IgD-negative memory B cell (primary cell): ENCODE measurements around the gene SLC26A3. TPM values are rescaled to one million over a fixed set of nuclear protein-coding genes. Genes with fewer than 3 reads are reported as not detected.

Experiments
- H3K27ac Mint-ChIP-seq, 3 donors: one replicate each; pipeline ENCODE4 v1.8.0; 2020 to 2022; ENCODE audit warnings: mild to moderate bottlenecking in 3 of 3, mixed read lengths in 3 of 3, moderate library complexity in 1 of 3
- H3K27me3 Mint-ChIP-seq: one replicate; pipeline ENCODE4 v1.8.0; 2021; ENCODE audit warnings: mixed read lengths
- H3K36me3 Mint-ChIP-seq: one replicate; pipeline ENCODE4 v1.8.0; 2020; ENCODE audit warnings: mild to moderate bottlenecking, mixed read lengths
- H3K4me1 Mint-ChIP-seq, 3 donors: one replicate each; pipeline ENCODE4 v1.8.0; 2020 to 2022; ENCODE audit warnings: mixed read lengths in 3 of 3, mild to moderate bottlenecking in 1 of 3
- H3K4me3 Mint-ChIP-seq, 4 donors: one replicate each; pipeline ENCODE4 v1.8.0; 2020 to 2022; ENCODE audit warnings: mild to moderate bottlenecking in 4 of 4, mixed read lengths in 4 of 4, moderate library complexity in 3 of 4
- H3K9me3 Mint-ChIP-seq, 3 donors: one replicate each; pipeline ENCODE4 v1.8.0; 2020 to 2021; ENCODE audit warnings: mixed read lengths in 3 of 3, mild to moderate bottlenecking in 1 of 3
- polyA plus RNA-seq: library from polyadenylated mRNA; unstranded; fragments of 300-500 nt; fragmentation: Illumina TruSeq; gene quantifications from one replicate; pipeline ENCODE4 v1.2.3, GENCODE V29; 2021

The SLC26A3 gene
- polyA plus RNA-seq, 1 donor from 2014 or later = not detected

DNA sequence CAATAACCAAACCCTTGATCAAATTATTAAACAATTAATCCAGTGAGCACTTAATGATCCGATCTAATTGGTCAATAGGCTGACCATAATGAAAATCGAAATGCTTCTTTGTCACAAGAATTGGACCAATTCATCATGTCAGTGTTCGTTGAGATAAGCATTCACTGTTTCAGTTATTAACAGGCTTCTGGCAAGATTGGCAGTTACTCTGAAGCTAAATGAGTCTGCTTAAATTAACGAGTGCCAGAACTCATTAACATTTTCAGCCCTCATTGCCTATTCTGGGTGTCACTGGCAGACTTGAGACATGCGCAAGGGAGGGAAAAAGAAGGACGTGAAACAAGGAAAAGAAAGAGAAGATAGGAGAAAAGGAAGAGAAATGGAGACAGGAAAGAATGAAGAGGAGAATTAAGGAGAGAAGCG lies 30.7 kb upstream of the SLC26A3 start:
- Mint-ChIP-seq H3K27ac (no peak overlapping the region), H3K4me3 (no peak overlapping the region), H3K9me3 (no peaks in the 10 kb centered on the region), H3K27me3 (peaks cover 6% of the 10 kb centered on the region), H3K4me1 (no peaks in the 10 kb centered on the region), H3K36me3 (no peaks in the 10 kb centered on the region)

DNA sequence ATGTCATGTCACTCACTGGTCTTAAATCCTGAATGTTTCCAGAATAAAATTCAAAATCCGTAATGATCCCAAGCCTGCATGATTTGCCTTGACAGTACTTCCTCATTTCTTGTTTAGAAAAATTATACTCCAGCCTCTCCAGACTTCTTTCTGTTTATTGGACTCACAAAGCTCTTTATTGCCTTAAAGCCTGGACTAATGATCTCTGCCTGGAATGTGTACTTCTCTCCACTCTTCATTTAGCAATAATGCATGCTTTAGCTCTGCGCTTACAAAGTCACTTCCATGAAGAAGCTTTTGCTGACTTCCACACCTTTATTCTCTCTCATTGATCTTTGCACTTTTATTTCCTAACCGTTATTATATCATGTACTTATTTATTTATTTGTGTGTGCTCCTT lies 27.4 kb upstream of the SLC26A3 start:
- Mint-ChIP-seq H3K4me1 (no peaks in the 10 kb centered on the region), H3K27ac (no peak overlapping the region), H3K27me3 (no peaks in the 10 kb centered on the region), H3K4me3 (no peak overlapping the region), H3K36me3 (no peaks in the 10 kb centered on the region), H3K9me3 (peaks cover 0 to 2% (median under 1%) of the 10 kb centered on the region in 3 donors)

DNA sequence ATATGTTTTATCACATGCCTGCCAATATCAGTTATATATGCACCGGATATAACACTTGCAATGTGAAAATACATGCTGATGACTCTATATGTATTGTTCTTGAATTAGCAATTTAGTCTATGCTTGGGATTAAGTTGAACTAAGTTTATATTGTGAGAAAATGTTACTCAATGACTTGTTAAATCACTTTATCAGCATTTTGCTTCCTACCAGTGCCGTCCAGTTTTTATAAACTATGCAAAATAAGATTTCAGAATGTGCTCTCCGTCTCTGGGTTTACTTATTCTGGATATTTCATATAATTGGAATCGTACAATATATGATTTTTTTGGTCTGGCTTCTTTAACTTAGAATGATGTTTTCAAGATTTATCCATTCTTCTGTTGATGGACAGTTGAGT lies 25.5 kb upstream of the SLC26A3 start:
- no peak overlapping the region for H3K4me3 Mint-ChIP-seq
- H3K27ac Mint-ChIP-seq = no peak overlapping the region
- no peaks in the 10 kb centered on the region for H3K27me3 Mint-ChIP-seq
- H3K9me3 Mint-ChIP-seq = peaks cover 0 to 9% (median 8%) of the 10 kb centered on the region in 3 donors
- no peaks in the 10 kb centered on the region for H3K4me1 Mint-ChIP-seq
- no peaks in the 10 kb centered on the region for H3K36me3 Mint-ChIP-seq

DNA sequence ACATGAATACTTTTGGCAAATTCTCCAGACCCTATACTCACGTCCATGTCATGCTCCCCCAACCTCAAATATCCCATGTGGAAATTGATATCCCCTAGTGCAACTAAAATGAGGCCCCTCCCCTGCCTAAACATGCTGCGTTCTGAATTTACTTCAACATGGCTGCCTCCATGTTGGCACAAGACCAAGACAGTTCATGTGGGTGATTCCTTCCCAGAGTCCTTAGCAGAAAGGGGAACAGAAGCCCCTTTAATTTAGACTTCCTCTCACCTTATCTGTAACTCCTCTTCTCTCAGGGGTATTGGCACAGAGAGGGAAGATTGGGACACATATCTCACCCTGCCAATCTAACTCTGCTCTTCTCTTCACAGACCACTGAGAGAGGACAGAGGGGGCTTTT lies 24.5 kb upstream of the SLC26A3 start:
- H3K36me3 Mint-ChIP-seq = no peaks in the 10 kb centered on the region
- no peak overlapping the region for H3K4me3 Mint-ChIP-seq
- H3K27ac Mint-ChIP-seq = no peak overlapping the region
- H3K27me3 Mint-ChIP-seq = no peaks in the 10 kb centered on the region
- peaks cover 0 to 9% (median 8%) of the 10 kb centered on the region in 3 donors for H3K9me3 Mint-ChIP-seq
- no peaks in the 10 kb centered on the region for H3K4me1 Mint-ChIP-seq

DNA sequence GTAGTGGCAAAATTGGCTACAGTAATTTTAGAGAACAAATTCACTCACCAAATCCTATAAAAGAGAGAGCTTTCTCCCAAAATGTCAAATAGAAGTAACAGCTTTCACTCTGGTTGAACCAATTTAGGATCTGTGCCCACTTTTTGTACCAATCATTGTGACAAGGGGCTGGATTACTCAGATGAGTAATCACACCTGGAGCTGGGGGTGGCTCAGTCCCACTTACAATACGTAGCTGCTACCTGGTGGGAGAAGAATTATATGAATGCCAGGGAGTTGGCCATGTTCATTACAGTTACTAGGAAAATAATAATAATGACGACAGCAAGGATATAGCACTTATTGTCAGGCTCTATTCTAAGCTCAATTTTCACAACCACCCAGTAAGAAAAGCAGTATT lies 23.4 kb upstream of the SLC26A3 start:
- Mint-ChIP-seq H3K4me1 (no peaks in the 10 kb centered on the region), H3K9me3 (peaks cover 0 to 9% (median 8%) of the 10 kb centered on the region in 3 donors), H3K27ac (no peak overlapping the region), H3K27me3 (no peaks in the 10 kb centered on the region), H3K4me3 (no peak overlapping the region), H3K36me3 (no peaks in the 10 kb centered on the region)

DNA sequence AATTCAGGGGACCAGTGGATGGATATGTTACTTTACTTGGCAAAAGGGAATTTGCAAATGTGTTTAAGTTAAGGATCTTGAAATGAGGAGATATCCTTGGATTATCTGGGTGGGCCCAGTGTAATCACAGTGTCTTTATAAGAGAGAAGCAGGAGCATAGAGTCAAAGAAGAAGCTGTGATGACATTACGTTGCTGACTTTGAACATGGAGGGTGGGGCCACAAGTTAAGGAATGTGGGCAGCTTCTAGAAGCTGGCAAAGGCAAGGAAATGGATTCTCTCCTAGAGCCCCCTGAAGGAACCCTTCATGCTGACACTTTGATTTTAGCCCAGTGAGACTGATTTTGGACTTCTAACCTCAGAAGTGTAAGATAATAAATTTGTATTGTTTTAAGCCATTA lies 21.8 kb upstream of the SLC26A3 start:
- Mint-ChIP-seq H3K27ac (no peak overlapping the region), H3K4me3 (no peak overlapping the region), H3K36me3 (no peaks in the 10 kb centered on the region), H3K27me3 (no peaks in the 10 kb centered on the region), H3K9me3 (peaks cover 0 to 9% (median 8%) of the 10 kb centered on the region in 3 donors), H3K4me1 (no peaks in the 10 kb centered on the region)

DNA sequence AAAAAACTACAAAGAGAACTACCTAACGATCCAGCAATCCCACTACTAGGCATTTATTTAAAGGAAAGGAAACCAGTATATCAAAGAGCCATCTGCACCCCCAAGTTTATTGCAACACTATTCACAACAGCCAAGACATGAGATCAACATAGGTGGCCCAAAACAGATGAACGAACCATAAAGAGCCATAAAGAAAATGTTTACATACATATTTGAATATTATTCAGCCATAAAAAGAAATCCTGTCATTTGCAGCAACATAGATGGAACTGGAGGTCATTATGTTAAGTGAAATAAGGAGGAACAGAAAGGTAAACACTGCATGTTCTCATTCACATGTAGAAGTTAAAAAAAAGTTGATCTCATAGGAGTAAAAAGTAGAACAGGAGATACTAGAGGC lies 15.6 kb upstream of the SLC26A3 start:
- Mint-ChIP-seq H3K9me3 (no peaks in the 10 kb centered on the region), H3K27me3 (peaks cover 14% of the 10 kb centered on the region), H3K36me3 (no peaks in the 10 kb centered on the region), H3K4me1 (peaks cover 0 to 2% (median 0%) of the 10 kb centered on the region in 3 donors), H3K27ac (no peak overlapping the region), H3K4me3 (no peak overlapping the region)

DNA sequence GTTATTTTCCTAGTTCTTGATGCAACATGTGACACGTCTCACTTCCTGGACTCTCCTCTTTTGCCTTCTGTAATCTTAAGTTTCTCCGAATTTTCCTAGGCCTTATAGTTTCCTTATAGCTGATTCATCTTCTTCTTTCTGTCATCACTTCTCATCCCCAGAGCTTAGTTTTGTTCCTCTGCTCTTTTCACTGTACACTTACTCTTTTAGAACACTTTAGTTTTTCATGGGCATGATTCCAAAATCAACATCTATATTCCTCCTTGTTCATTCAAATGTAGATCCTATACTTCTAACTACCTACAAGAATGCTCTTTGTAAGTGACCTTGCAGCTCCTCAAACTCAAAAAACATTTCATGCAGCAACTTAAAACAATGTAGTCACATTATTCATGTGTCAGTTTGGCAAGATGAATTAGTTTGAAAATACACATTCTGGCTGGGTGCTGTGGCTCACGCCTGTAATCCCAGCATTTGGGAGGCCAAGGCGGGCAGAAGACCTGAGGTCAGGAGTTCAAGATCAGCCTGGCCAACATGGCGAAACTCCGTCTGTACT lies 13.1 kb upstream of the SLC26A3 start:
- no peak overlapping the region for H3K4me3 Mint-ChIP-seq
- no peaks in the 10 kb centered on the region for H3K36me3 Mint-ChIP-seq
- no peaks in the 10 kb centered on the region for H3K9me3 Mint-ChIP-seq
- H3K27me3 Mint-ChIP-seq = peaks cover 18% of the 10 kb centered on the region
- H3K27ac Mint-ChIP-seq = peak overlapping the region in 1 of 3 donors; percentile 1
- H3K4me1 Mint-ChIP-seq = peaks cover 0 to 2% (median 0%) of the 10 kb centered on the region in 3 donors

DNA sequence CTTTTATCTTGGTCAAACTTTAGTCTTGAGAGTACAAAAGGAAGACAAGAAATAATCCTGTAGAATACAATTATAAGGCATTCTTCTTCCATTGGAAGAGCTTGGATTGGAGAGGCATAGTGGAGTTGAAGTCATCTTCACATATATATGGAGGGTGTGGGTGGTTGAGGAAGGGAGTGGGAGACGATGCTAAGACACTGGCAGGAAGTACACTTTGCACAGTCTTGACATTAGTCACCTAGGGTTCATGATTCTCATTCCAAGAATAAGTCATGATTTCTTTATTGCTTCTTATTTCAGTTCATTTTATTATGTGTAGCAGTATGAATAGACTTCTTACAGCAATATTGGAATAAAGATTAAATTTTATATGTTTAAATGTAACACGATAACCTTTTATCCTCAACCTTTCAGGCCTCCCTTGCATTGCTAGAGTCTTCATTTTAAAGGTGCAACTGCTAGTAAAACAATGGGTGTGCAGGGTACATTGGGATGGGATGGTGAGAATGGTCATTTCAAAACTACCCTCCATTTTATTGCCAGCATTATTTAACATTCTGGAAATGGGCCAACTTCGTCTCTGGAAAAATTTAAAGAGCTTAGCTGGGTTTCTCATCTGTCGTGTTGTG lies 12.3 kb upstream of the SLC26A3 start:
- H3K4me3 Mint-ChIP-seq = no peak overlapping the region
- H3K36me3 Mint-ChIP-seq = no peaks in the 10 kb centered on the region
- no peaks in the 10 kb centered on the region for H3K9me3 Mint-ChIP-seq

DNA sequence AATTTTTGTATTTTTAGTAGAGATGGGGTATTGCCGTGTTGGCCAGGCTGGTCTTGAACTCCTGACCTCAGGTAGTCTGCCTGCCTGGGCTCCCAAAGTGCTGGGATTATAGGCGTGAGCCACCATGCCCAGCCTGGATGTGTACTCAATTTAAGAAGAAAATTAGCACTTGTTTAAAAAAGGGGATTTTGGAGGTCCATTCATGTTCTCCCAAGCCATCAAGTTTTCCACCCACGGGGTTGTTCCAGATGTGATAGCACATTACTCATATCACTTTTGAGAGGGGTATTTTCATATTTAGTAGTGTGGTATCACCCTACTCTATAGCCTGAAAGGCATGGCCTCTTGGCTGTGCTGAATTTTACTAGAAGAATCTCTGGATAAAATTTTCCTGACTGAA lies 10.5 kb upstream of the SLC26A3 start:
- no peaks in the 10 kb centered on the region for H3K9me3 Mint-ChIP-seq
- no peaks in the 10 kb centered on the region for H3K4me1 Mint-ChIP-seq
- no peak overlapping the region for H3K27ac Mint-ChIP-seq
- peaks cover 18% of the 10 kb centered on the region for H3K27me3 Mint-ChIP-seq
- no peaks in the 10 kb centered on the region for H3K36me3 Mint-ChIP-seq
- H3K4me3 Mint-ChIP-seq = no peak overlapping the region

More for the DNA sequence above, 12.3 kb upstream of the SLC26A3 start:
- peaks cover 18% of the 10 kb centered on the region for H3K27me3 Mint-ChIP-seq
- peaks cover 0 to 2% (median 0%) of the 10 kb centered on the region in 3 donors for H3K4me1 Mint-ChIP-seq
- no peak overlapping the region for H3K27ac Mint-ChIP-seq

DNA sequence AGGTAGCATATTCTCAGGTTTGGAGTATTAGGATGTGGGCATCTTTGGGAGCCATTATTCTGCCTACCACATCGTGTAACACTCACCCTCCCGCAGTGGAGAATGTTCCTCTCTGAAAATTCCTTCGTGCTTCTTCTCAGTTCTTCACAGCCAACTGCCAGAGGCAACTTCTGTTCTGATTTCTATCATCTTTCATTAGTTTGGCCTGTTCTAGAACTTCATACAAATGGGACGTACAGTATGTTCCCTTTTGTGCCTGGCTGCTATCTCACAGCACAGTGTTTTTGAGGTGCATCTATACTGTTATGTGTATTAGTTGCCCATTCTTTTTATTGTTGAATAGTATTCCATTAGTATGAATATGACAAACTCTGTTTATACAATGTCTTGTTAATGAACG lies 8.9 kb upstream of the SLC26A3 start:
- H3K4me3 Mint-ChIP-seq = no peak overlapping the region
- H3K36me3 Mint-ChIP-seq = no peaks in the 10 kb centered on the region
- peaks cover 16% of the 10 kb centered on the region for H3K27me3 Mint-ChIP-seq
- H3K4me1 Mint-ChIP-seq = no peaks in the 10 kb centered on the region
- no peaks in the 10 kb centered on the region for H3K9me3 Mint-ChIP-seq
- H3K27ac Mint-ChIP-seq = no peak overlapping the region

DNA sequence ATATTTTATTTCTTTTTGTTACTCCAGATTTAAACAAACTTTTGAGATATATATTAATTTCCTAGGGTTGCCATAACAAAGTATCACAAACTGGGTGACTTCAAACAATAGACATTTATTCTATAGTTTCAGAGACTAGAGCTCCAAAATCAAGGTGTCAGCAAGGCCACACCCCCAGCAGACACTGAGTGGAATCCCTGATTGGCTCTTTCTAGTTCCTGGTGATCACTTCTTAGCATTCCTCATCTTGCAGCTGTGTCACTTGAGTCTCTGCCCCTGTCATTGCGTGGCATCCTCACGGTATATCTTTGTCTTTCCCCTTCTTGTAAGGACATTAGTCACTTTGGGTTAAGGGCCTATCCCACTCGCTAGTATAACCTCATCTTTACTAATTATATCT lies 7.6 kb upstream of the SLC26A3 start:
- no peaks in the 10 kb centered on the region for H3K36me3 Mint-ChIP-seq
- H3K27me3 Mint-ChIP-seq = peaks cover 13% of the 10 kb centered on the region
- no peak overlapping the region for H3K27ac Mint-ChIP-seq

DNA sequence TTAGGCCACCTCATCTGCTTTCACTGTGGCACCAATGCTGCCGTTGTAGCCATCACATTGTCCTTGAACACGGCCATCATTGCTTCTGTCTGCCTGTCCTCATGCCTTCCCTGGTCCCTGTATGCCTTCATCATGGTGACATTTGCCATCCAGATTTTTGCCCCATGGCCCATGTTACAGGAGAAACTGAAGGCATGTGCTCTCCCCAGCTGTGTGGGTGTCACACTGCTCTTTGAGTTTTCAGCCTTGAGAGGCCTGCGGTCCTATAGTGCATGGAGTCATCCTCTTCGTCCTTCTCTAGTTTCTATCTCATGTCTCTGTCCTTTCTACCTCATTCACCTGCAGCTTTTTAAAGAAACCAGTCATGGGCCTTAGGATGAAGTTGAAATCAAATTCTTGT lies 6.2 kb upstream of the SLC26A3 start:
- Mint-ChIP-seq H3K27ac (no peak overlapping the region), H3K4me1 (no peaks in the 10 kb centered on the region), H3K4me3 (no peak overlapping the region), H3K27me3 (peaks cover 14% of the 10 kb centered on the region), H3K9me3 (no peaks in the 10 kb centered on the region), H3K36me3 (no peaks in the 10 kb centered on the region)

More for the DNA sequence above, 7.6 kb upstream of the SLC26A3 start:
- no peak overlapping the region for H3K4me3 Mint-ChIP-seq
- no peaks in the 10 kb centered on the region for H3K4me1 Mint-ChIP-seq
- no peaks in the 10 kb centered on the region for H3K9me3 Mint-ChIP-seq

DNA sequence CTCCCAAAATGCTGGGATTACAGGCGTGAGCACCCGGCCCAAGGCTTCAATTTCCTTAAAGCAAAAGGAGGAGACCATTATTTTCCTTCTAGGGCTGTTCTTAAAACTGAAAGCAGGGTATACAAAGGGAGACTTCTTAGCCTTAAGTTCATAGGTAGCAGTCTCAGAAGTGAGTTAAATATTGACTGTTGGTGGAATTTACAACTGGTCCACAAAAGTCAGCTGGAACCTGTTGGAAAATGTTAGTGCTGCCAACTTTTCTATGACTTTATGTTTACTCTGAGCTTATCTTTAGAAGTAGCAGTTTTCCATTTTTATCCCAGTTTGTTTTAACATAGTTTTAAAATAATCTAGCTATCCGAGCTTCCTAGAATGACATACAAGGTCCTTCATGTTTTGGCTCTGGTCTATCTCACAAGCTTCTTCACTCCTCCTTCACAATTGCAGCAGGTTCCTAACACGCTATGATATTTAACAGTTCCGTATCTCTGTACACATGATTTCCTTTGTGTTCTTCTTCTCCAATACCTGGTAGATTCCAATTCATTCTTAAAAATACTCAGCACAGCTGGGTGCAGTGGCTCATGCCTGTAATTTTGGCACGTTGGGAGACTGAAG lies 3.3 kb downstream of the SLC26A3 start:
- no peaks in the 10 kb centered on the region for H3K36me3 Mint-ChIP-seq
- H3K4me3 Mint-ChIP-seq = no peak overlapping the region

DNA sequence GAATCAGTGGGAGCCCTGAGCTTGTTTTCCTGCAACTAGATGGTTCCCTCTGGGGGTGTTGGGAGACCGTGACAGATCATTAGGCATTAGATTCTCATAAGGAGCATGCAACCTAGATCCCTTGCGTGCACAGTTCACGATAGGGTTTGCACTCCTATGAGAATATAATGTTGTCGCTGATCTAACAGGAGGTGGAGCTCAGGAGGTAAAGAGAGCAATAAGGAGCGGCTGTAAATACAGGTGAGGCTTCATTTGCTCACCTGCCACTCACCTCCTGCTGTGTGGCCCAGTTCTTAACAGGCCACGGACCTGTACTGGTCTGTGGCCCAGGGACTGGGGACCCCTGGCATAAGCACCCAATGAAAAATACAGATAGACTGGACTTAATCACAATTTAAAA lies 10.7 kb downstream of the SLC26A3 start:
- Mint-ChIP-seq H3K4me3 (no peak overlapping the region), H3K36me3 (no peaks in the 10 kb centered on the region), H3K27me3 (peaks cover 9% of the 10 kb centered on the region), H3K4me1 (no peaks in the 10 kb centered on the region), H3K27ac (no peak overlapping the region), H3K9me3 (peaks cover 0 to 2% (median 0%) of the 10 kb centered on the region in 3 donors)

More for the DNA sequence above, 3.3 kb downstream of the SLC26A3 start:
- Mint-ChIP-seq H3K27me3 (peaks cover 8% of the 10 kb centered on the region), H3K9me3 (no peaks in the 10 kb centered on the region), H3K4me1 (no peaks in the 10 kb centered on the region), H3K27ac (no peak overlapping the region)

DNA sequence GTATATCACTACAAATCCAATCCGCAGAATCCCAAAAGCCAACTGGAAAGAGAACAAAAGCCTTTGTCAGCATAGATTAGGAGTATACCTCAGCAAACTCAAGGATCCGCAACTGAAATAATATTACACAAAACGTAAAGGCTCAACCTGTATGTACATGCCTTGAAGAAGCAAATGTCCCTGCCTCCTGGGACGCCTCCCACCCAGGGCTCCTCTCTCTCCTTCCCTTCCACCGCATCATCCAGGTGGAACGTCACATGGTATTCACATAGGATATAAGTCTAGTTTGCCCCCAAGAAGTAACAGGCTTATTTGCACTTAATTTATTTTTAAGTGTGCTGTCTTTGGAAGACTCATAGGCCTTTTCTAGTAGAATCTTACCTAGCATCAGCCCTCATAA lies 13.4 kb downstream of the SLC26A3 start:
- Mint-ChIP-seq H3K27ac (no peak overlapping the region), H3K4me3 (no peak overlapping the region), H3K4me1 (peaks cover 0 to 2% (median 0%) of the 10 kb centered on the region in 3 donors), H3K36me3 (no peaks in the 10 kb centered on the region), H3K27me3 (peaks cover 9% of the 10 kb centered on the region), H3K9me3 (peaks cover 0 to 2% (median 0%) of the 10 kb centered on the region in 3 donors)
